Purkinje cell (primary cell): ENCODE data around the gene NPC1. TPM values are rescaled to one million over a fixed set of nuclear protein-coding genes. Genes with fewer than 3 reads are reported as not detected.

Experiments
- polyA plus RNA-seq: library from polyadenylated mRNA; unstranded; fragments of >200 nt; fragmentation: Nextera tagmentation; gene quantifications from 2 replicates; pipeline ENCODE4 v1.2.1, GENCODE V29; 2014

The NPC1 gene
- polyA plus RNA-seq, result 7.5 and 9.1 TPM in 2 replicates

DNA sequence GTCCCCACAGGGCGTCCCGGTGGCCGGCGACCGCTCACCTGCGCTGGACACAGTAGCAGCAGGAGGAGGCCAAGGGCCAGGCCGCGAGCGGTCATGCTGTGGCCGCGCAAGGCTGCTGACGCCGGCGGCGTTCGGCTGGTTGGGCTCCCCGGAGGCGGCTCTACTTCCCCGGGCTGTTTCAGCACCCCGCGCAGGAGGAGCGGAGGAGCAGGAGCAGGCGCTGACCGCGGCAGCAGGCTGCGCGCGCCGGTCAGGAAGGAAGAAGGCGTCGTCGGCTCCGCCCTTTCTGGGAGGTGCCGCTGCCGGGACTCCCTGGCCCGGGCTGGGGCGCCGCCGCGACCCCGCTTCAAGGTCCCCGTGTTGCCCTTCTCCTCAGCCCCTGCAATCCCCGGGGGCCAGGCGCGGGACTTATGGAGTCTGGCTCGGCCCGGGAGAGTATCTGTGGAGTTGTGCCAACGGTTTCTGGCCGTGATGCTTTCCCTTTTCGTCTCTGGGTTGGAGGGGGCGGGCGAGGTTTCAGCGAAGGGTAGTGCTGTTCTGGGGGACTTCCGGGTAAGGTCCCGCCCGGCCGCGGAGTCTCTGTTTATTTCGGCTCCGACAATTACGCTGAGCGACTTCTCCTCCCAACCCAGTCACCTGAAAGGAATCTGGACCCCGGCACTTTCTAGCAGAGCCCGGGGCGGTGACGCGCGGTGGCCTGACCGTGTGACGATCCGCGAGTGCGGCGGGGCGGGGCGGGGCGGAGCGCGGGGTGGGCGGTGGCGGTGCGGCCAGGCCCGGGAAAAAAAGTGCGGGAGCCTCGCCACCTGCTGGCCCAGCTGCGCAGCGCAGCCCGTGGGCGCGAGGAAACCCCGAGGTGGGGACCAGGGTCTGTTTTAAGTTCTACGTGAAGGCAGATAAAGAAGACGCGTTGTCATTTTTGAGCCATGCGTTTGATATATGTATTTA, at the start of gene NPC1:
TSS of gene NPC1 (minus strand) at position 258 of the 948 bp plus-strand sequence. CDS start at position 95, 163 bp downstream.

DNA sequence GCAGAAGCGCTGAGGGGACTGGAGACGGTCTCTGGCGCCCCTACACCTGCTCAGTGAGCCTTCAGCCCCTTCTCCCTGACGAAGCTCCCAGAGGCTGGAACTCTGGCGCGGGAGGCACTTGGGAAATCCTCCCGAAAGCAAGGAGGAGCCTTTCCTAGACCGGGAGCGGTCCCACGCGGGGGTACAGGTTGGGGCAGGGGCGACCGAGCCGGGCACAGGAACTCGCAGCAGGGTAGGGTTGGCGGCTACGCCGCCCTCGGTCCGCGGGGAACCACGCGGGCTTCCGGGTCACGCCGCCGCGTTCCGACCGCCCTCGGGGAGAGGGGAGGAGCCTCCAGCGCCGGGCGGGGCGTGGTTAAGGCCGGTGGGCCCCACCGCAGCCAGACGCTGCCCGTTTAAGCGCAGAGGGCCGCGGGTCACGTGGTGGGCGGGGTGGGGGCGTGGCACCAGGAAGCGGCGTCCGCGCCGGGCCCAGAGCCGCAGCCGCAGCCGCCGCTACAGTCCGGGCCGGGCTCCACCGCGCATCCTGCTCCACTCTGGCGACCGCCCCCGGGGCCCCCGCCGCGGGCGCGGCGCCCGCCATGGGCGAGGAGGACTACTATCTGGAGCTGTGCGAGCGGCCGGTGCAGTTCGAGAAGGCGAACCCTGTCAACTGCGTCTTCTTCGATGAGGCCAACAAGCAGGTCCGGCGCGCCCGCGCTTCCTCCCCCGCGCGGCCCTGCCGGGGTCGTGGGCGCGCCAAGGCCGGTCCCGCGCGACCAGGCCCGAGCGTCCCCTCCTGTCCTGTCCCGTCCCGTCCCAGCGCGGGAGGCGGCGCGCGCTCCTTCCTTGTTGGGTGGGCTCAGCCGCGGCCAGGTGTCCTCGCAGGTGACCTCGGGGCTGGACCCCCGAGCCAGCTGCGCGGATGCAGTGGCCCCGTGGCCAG, 83.0 kb downstream of the NPC1 start, which contains the start of gene RMC1:
TSS of gene RMC1 (plus strand) at position 474 of the 925 bp plus-strand sequence. CDS start at position 582, 108 bp downstream.

Other genes with a start within 250 kb of the NPC1 start
- 18.6 and 28.1 TPM in 2 replicates for gene RIOK3, start 133.2 kb downstream of the NPC1 start, polyA plus RNA-seq
- 233 and 351 TPM in 2 replicates for gene RMC1, start 83.0 kb downstream of the NPC1 start, polyA plus RNA-seq
- gene ANKRD29, start 76.4 kb upstream of the NPC1 start, polyA plus RNA-seq, result 27.0 and 30.2 TPM in 2 replicates
- gene LAMA3, start 102.9 kb upstream of the NPC1 start, polyA plus RNA-seq, result not detected in 2 replicates